NOMO-1 treated with DMSO at 0.1 percent for 48 hours (cell line): ENCODE data around the gene TSSC4.

Experiments used
- DNase-seq: peaks from one replicate; lab custom pipeline; 2025; ENCODE audit not compliant: unreplicated experiment; lab: John Stamatoyannopoulos, UW

TSSC4 gene

DNA sequence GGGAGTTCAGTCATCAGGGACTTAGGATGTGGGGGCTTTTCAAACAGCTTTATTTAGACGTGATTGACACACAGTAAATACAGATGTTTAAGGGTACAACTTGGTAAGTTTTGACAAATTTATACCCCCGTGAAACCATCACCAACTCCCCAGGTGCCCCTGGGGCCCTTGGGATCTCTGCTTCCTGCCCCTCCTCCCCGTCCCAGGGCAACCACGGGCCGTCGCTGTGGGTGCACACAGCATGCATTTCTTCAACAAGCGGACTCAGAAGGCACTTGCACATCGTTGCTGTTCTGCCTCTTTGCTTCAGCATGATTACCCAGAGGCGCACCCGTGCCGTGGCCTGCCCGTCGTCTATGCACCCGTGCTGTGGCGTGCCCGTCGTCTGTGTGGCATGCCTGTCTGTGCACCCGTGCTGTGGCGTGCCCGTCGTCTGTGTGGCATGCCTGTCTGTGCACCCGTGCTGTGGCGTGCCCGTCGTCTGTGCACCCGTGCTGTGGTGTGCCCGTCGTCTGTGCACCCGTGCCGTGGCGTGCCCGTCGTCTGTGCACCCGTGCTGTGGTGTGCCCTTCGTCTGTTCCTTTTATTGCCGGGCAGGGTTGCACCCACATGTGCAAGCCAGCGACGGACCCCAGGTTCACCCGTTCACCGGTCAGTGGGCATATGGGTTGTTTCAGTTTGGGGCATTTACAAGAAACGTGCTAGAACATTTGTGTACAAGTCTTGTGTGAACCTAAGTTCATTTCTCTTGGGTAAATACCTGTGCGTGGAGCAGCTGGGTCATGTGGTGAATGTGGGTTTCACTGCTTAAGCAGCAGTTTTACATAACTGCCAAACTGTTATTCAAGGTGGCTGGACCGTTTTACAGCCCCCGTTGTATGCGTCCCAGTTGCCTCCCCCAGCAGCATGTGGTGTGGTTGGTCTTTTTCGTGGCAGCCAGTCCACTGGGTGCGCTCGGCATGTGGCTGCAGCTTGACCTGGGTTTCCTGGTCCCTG is 15.1 kb upstream of the TSSC4 start:
- DNase-seq = no peak

DNA sequence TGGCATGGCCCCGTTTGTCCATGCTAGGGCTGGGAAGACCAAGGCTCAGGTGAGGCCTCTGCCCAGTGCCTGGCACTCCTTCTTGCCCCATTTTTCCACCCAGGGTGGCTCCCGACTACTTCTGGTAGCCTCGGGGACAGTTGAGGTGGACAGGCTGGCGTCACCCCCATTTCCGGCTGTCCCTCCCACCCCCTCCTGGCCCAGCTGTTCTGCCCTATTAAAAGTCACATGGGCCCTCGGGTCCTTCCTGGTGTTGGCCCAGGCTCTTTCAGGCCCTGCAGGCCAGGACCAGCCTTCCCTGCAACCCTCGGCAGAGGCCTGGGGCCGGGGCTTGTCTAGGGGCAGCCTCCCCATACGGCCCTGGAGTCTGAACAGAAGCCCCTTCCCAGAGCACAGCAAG is 14.0 kb upstream of the TSSC4 start:
- no peak for DNase-seq

DNA sequence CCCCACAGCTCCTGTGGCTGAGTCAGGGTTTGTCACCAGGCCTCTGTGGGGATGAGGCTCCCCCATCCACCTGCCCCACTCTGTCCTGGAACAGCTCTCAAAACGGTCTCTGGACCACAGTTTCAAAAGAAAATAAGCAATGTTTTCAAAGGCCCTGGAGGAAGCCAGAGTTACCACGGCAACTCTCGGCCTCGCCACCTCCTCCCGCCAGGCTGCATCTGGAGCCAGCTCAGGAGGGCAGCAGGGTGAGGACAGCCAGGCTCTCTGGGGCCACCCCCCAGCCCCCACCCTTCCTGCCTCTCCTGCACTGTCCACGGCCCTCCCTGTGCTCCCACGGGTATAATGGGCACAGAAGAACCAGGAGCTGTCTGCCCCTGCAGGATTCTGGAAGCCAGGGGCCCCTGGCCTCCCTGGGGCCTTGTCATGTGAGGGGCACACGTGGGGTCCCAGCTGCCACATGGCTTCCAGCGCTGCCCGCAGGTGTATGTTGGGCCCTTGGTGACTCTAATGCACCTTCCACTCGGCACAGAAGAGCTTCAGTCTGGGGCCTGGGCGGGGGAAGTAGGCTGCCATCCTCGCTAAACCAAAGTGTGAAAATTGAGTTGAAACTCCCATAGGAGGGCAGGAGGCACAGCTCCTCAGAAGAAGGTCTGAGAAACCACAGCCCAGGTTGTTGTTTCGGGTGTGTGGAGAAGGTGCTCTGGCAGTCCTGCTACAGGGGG is 13.1 kb upstream of the TSSC4 start:
- no peak for DNase-seq

DNA sequence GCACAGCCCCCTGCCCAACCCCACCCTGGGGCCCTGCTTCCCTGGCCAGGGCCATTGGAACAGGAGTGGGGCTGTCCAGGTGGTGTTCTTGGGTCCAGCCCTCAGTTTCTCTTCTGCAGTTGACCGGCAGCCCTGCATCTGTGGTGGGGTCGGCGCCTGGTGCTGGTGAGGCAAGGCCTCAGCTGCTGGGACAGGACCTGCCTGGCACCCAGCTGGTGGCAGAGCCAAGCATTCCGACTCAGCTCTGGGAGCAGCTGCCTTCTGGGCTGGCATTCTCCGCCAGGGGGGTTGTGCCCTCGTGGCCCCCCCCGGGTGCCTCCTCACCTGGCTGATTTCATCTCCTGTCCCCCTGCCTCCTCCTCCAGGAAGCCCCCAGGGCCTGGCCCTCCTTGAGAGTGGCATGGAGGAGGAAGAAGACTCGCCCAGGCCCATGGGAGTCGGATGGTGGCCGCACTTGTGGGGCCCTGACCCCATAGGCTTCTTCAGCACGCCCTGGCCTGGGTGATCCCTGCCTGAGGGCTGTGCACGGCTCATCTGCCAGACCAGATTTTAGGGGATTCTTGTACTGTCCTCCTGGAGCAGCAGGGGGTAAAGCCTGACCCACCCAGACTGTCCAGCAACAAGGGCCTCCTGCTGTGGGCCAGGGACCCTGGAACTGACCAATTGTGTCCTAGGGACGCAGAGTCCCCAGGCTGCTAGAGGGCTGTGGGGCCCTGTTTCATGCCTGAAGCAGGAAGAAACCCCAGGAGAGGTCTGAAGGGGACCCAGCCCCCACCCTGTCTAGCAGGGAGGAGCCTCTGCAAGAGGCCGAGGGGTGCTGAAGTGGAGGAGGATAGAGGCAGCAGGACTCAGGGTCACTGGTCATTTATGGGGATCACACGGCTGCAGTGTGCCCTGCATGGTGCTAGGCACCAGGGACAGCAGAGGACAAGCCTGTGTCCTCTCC is 11.8 kb upstream of the TSSC4 start:
- no peak for DNase-seq

DNA sequence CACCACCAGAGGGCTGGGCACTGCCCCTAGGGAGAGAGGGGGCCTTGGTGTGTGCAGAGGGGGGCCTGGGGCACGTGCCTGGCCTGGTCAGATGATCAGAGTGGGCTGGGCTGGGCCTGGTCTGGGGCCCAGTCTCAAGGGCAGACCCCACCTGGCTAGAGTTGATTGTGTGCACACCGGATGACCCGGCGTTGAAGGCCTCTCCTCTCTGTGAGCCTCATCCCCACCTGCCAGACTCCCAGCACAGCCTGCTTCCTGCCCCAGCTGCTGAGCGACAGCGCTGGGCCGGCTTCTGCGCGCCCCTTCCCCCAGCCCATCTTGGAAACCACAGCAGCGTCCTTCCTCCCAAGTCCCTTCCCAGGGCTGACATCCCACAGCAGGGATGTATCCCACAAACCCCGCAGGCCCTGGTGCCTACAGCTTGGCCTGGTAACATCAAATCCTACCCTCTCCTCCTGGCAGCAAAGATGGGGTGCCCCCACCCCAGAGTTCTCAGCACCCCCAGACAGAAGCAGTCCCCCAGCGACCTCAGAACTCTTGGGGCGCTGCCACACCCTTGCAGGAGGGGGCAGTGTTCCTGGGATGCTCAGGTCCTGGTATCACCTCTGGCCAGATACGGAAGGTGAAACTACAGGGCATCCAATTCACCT is 11.0 kb upstream of the TSSC4 start:
- no peak for DNase-seq

DNA sequence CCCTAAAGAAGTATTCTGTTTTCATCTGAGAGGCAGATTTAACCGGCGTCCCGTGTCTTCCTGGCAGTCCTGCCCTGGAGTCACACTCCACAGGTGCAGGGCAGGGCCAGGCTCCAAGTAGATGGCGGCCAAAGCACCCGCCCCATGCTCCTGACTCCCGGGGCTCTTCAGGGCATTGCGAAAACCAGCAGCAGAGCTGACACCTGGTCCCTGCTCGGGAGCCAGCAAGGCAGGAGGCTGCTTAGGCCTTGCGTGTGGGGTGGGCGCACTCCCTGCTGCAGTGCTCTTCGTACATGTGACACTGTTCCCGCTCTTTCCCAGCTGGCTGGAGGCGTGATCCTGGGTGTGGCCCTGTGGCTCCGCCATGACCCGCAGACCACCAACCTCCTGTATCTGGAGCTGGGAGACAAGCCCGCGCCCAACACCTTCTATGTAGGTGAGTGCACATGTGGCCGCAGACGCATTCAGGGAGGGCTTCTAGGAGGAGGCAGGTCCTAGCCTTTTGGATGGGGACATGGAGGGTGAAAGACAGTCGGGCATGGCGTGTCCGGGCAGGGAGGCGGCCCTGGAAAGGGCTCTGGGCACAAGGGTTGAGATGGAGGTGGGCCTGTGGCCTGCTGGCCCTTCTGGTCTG is 10.3 kb upstream of the TSSC4 start:
- no peak for DNase-seq

DNA sequence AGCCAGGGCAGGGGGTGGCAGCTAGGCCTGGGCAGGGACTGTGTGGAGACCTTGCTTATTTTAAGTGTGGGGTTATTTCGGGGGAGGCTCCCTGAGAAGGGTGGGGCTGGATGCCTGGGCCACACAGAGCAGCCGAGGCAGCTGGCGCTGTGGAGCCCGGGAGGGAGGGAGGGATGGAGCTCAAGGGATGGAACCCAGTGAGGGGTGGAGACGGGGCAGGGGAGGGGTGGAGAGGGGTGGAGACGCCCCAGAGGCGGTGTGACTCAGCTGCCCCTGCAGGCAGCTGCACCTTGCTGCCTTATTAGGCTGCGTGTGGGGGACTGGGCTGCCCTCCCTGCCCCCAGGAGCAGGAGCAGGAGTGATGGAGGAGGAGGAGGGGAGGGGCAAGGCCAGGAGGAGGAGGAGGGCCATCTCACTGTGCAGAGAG is 9.8 kb upstream of the TSSC4 start:
- DNase-seq = no peak

DNA sequence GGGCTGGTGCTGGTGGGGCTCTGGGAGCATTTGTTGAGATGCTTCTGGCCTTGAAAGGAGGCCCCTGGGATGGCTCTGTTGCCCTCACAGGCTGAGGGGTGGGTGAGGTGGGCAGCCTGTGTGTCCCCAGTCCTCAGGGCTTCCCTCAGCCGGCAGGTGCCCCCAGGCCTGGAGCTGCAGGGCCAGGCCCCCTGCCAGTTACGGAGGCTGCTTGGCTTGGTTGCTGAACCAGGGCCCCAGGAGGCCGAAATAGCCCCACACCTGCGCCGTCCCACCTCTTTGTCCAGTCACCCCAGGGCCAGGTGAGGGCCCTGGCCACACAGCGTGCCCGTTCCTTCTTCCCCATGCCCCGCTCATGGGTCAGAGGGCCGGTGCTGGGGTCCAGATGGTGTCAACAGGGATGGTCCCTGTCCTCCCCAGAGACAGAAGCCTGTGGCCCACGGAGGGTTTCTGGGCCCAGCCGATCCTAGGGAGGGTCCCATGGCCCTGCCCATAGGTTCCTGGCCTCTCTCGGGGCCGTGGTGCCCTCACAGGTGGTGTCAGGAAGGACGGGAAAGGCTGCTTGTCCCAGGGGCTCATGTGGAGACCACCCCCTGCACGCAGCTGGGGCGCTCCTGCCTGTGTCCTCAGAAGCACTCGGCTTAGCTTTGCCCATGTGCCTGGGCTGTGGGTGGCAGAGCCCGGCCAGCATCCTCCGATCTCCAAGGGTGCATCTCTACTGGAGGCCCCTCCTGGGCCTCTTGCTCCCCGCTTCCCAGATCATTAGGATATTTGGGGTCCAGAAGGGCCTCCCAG is 9.2 kb upstream of the TSSC4 start:
- DNase-seq = no peak

DNA sequence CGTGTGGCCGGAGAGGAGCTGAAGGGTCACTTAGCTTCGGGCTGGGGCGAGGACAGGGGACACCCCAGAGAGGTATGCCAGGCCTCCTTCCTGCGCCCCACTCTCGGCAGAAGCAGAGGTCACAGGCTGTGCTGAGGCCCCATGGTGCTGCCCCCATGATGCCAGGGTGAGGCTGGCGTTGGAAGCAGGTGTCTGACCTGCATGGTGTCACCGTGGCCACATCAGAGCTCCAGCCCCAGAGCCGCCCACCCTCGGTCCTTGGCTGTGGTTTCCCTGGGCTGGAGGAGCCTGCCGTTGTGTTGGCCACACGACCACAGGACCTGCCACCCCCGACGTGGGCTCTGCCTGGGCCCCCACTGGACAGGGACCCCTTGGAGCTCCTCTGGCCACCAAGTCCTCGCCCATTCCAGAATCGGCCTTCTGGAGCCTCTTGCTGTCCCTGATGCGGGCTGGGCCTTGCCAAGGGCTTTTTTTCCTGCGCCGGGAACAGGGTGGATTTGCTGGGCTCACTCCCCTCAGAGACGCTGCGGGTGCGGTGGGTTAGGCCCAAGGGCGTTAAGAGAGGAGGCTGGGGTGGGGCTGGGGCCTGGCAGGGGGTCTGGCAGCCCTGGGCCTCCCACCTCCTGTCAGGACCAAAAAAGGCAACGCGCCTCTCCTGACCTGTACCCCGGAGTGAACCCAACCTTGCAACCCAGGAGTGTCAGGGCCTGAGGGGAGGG is 8.2 kb upstream of the TSSC4 start:
- no peak for DNase-seq

DNA sequence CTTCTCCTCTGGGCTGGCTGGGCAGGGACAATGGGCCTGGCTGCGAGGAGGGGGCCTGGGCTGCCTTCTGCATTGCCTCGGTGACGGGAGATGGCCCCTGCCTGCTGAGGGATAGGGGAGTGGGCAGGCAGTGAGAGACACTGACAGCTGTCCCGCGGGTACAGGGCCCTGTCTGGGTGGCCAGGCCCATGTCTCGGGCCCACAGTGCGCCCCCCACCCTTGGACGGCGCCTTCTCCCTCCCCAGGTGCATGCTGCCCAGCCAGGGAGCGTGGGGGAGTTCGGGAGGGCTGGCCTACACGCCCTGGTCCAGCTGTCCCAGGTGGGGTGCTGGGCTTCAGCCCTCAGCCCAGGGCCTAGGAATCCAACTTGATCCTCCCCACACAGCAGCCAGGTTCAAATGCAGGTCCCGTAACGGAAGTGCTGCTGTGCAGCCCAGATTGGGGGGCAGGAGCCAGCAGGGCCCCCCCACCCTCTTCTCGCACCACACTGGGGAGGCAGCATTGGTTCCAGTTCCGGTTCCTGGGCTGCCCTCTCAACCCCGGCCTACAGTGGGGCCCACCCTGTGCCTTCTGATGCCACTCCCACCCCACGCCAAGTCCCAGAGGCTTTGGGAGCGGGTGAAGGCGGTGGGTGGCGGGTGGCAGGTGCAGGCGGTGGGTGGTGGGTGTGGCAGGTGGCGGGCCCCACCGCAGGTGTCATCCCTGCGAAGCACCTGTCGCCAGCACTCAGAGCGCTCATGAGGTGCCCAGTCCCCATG is 7.3 kb upstream of the TSSC4 start:
- DNase-seq = no peak

DNA sequence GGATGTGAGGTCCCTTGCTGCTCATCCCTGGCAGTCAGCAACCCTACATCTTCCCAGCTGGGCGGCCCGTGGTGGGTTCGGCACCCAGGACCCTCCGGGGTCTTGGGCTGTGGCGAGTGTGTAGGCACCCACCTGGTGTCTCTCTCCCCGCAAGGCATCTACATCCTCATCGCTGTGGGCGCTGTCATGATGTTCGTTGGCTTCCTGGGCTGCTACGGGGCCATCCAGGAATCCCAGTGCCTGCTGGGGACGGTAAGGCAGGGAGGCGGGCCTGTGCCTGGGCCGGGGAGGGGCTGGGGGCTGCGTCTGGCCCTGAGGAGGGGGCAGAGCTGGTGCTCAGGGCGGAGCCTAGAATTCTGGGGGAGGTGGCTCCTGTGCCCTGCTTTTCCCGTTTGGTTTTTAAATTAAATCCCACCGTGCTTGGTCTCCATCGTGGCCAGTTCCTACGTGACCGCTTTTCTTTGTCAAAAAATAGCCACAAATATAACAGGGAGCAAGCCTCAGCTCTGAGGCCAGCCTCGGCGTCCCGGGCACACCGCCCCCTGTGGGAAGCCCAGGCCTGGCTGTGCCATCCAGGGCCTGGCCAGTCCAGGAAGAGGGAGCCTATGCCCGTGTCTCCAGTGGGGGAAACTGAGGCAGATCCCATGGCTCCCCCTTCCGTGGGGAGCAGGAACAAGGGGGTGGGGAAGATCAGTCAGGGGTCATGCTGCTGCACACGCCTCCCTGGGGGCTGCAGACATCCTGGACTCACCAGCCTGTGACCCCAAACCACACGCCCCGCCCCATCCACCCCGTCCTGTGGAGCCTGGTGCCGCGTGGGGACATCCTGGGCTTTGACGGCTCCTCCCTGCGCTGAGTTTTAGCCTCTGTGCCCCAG is 6.4 kb upstream of the TSSC4 start:
- DNase-seq = no peak

DNA sequence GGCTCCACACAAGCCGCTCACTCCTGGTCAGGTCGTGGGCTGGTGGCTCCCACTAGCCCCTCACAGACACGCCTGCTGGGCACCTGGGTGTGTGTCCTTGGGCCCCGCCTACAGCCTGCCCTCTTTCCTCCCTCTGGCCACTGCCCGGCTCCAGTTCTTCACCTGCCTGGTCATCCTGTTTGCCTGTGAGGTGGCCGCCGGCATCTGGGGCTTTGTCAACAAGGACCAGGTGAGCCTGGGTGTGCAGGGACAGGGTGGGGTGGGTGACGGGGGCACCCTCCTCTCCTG is 5.8 kb upstream of the TSSC4 start:
- no peak for DNase-seq

DNA sequence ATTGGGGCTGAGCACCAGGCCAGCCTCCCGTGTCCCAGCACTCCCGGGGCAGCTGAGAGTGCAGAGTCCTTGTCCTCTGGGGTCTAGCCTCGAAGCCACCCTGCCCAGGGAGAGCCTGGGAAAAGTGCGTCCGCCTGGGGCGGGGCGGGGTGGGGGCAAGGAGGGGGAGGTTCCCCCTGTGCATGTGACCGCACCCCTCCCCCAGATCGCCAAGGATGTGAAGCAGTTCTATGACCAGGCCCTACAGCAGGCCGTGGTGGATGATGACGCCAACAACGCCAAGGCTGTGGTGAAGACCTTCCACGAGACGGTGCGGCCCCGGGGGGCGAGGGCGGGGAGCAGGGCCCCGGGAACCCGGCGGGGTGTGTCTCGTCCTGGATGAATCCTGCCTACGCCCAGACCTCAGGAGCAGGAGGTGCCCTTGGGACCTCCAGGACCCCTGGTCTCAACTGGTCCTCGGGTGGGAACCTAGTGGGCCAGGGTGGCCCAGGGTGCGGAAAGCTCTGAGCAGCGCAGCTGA is 5.3 kb upstream of the TSSC4 start:
- DNase-seq = no peak

DNA sequence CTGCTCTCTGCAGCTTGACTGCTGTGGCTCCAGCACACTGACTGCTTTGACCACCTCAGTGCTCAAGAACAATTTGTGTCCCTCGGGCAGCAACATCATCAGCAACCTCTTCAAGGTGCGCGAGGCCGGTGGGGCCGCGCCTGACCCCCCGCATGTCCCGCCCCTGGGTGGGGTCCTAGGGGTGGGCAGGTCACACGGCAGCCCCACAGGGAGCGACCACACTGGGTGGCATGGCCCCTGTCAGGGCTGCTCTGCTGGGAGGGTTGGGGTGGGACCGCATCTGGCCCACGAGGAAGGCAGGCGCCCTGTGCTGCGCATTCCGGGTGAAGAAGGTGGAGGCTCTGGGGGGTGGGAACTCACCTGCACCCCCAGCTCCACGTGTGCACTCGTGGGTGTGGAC is 4.7 kb upstream of the TSSC4 start:
- DNase-seq = no peak

DNA sequence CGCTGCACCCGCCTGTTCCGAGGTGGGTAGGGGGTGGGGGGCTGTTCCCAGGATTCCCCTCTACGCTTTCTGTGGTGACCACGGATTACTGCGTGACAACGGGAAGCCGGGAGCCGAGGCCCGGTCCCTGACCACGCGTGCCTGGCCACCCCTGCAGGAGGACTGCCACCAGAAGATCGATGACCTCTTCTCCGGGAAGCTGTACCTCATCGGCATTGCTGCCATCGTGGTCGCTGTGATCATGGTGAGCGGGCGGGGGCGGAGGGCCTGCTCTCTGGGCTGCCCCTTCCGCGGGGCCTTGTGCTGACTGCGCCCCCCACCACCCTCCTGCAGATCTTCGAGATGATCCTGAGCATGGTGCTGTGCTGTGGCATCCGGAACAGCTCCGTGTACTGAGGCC is 4.1 kb upstream of the TSSC4 start:
- DNase-seq = no peak

DNA sequence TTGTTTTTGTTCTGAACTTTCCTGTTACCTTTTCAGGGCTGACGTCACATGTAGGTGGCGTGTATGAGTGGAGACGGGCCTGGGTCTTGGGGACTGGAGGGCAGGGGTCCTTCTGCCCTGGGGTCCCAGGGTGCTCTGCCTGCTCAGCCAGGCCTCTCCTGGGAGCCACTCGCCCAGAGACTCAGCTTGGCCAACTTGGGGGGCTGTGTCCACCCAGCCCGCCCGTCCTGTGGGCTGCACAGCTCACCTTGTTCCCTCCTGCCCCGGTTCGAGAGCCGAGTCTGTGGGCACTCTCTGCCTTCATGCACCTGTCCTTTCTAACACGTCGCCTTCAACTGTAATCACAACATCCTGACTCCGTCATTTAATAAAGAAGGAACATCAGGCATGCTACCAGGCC is 3.5 kb upstream of the TSSC4 start:
- DNase-seq = no peak
